Measurements from ENCODE around the gene ZSCAN32.

- TF ChIP-seq TEAD4 (IDR thresholded peaks at IDR 0.05; ENCODE audit: low read depth, low read length): no peak
- TF ChIP-seq, protein P1, sequence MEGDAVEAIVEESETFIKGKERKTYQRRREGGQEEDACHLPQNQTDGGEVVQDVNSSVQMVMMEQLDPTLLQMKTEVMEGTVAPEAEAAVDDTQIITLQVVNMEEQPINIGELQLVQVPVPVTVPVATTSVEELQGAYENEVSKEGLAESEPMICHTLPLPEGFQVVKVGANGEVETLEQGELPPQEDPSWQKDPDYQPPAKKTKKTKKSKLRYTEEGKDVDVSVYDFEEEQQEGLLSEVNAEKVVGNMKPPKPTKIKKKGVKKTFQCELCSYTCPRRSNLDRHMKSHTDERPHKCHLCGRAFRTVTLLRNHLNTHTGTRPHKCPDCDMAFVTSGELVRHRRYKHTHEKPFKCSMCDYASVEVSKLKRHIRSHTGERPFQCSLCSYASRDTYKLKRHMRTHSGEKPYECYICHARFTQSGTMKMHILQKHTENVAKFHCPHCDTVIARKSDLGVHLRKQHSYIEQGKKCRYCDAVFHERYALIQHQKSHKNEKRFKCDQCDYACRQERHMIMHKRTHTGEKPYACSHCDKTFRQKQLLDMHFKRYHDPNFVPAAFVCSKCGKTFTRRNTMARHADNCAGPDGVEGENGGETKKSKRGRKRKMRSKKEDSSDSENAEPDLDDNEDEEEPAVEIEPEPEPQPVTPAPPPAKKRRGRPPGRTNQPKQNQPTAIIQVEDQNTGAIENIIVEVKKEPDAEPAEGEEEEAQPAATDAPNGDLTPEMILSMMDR (IDR thresholded peaks at IDR 0.05; ENCODE audit: control extremely low read depth in 1 of 3, insufficient read depth in 1 of 3, low read depth in 1 of 3, low read length in 3 of 3): no peak
- no peak for TF ChIP-seq JUND (IDR thresholded peaks at IDR 0.05; ENCODE audit: low read length)
- no peak for TF ChIP-seq EZH2 (IDR thresholded peaks at IDR 0.05; ENCODE audit: low read depth, low read length, severe bottlenecking)
- no peak for TF ChIP-seq POLR2A (IDR thresholded peaks at IDR 0.05; ENCODE audit: control extremely low read depth in 1 of 2, low read depth in 2 of 2, low read length in 2 of 2)
- no peak for TF ChIP-seq CHD2 (IDR thresholded peaks at IDR 0.05; ENCODE audit: low read length)
- TF ChIP-seq FOSL1 (IDR thresholded peaks at IDR 0.05; ENCODE audit: insufficient read depth, low read depth, low read length): no peak
- no peak for TF ChIP-seq NRF1 (IDR thresholded peaks at IDR 0.05; ENCODE audit: low read depth, low read length)
- TF ChIP-seq CHD7 (IDR thresholded peaks at IDR 0.05; ENCODE audit: insufficient replicate concordance, low read length): no peak
- TF ChIP-seq CTBP2 (IDR thresholded peaks at IDR 0.05; ENCODE audit: borderline replicate concordance, insufficient read depth, insufficient read length, low read length): no peak
- peak; percentile 70; the same call in 1 of the 2 replicates for TF ChIP-seq GABPA (IDR thresholded peaks at IDR 0.05; ENCODE audit: borderline replicate concordance, insufficient read depth, low read length)
- no peak for TF ChIP-seq SRF (IDR thresholded peaks at IDR 0.05; ENCODE audit: low read depth, low read length)
These were observed 42.6 kb upstream of the ZSCAN32 start, which contains the start of the genes NAA60 and ZNF597 for GRCh38 chr16:3443108-3444031.

Data from H1 (cell line).